Renal cortical epithelial cell (primary cell): ENCODE data around the gene FBXL20. TPM values are rescaled to one million over a fixed set of nuclear protein-coding genes. Genes with fewer than 3 reads are reported as not detected.
A peak's percentile ranks its signal among the peaks of the same experiment; 100 is the strongest.

Experiments used
- DNase-seq: peaks from one replicate; pipeline ENCODE4 v3.0.0-alpha.2; 2011; ENCODE audit warnings: low read depth
- total RNA-seq: library from RNA; depleted of rRNA; stranded (reverse); fragments of >200 nt; gene quantifications from 2 replicates; pipeline ENCODE4 v1.2.3, GENCODE V29; 2014

The FBXL20 gene
- total RNA-seq, 1 donor from 2014 or later: 24.2 TPM

- DNase-seq: no peak
Measured at GRCh38 chr17:39225308-39225958, 176.0 kb downstream of the FBXL20 start, which contains the start of gene STAC2. TSS of gene STAC2 (minus strand) at chr17:39225945. CDS start at chr17:39225502, 443 bp downstream.

- DNase-seq: no peak
Measured at GRCh38 chr17:39224778-39225307, 176.6 kb downstream of the FBXL20 start.

GRCh38 chr17:39223907-39224777 is 177.3 kb downstream of the FBXL20 start:
- no peak for DNase-seq

GRCh38 chr17:39222866-39223834 is 178.3 kb downstream of the FBXL20 start:
- DNase-seq: no peak

GRCh38 chr17:39222151-39222550 is 179.3 kb downstream of the FBXL20 start:
- no peak for DNase-seq

- DNase-seq: no peak
Measured at GRCh38 chr17:39221572-39221971, 179.9 kb downstream of the FBXL20 start.

GRCh38 chr17:39219647-39220154 is 181.7 kb downstream of the FBXL20 start:
- no peak for DNase-seq

- DNase-seq: no peak
Measured at GRCh38 chr17:39218906-39219305, 182.5 kb downstream of the FBXL20 start.

- DNase-seq: no peak
Measured at GRCh38 chr17:39217734-39218369, 183.6 kb downstream of the FBXL20 start.

GRCh38 chr17:39213852-39214251 is 187.6 kb downstream of the FBXL20 start:
- peak; percentile 67 for DNase-seq

GRCh38 chr17:39212841-39213480 is 188.5 kb downstream of the FBXL20 start:
- DNase-seq: no peak

GRCh38 chr17:39212195-39212810 is 189.1 kb downstream of the FBXL20 start:
- no peak for DNase-seq

- DNase-seq: no peak
Measured at GRCh38 chr17:39210093-39210434, 191.4 kb downstream of the FBXL20 start.

GRCh38 chr17:39209317-39210092 is 191.9 kb downstream of the FBXL20 start:
- DNase-seq: peak; percentile 49

- DNase-seq: no peak
Measured at GRCh38 chr17:39208893-39209292, 192.5 kb downstream of the FBXL20 start.

- no peak for DNase-seq
Measured at GRCh38 chr17:39208136-39208535, 193.3 kb downstream of the FBXL20 start.

- DNase-seq: no peak
Measured at GRCh38 chr17:39205112-39205526, 196.3 kb downstream of the FBXL20 start.

GRCh38 chr17:39204245-39204644 is 197.2 kb downstream of the FBXL20 start:
- no peak for DNase-seq
